K562 (cell line): ENCODE data around the gene C2CD4B.

Experiments
- NFATC3 ChIP-seq: fragments of 450-650 bp; IDR thresholded peaks from 2 replicates; pipeline ENCODE4 v1.6.1; 2017; ENCODE audit warnings: mild to moderate bottlenecking
- RBM22 ChIP-seq: fragments of 200-400 bp; formaldehyde crosslinking; IDR thresholded peaks from 2 replicates; pipeline ENCODE4 v1.6.1; 2018; ENCODE audit warnings: low read length, low read depth; ENCODE audit not compliant: poor library complexity, severe bottlenecking

DNA sequence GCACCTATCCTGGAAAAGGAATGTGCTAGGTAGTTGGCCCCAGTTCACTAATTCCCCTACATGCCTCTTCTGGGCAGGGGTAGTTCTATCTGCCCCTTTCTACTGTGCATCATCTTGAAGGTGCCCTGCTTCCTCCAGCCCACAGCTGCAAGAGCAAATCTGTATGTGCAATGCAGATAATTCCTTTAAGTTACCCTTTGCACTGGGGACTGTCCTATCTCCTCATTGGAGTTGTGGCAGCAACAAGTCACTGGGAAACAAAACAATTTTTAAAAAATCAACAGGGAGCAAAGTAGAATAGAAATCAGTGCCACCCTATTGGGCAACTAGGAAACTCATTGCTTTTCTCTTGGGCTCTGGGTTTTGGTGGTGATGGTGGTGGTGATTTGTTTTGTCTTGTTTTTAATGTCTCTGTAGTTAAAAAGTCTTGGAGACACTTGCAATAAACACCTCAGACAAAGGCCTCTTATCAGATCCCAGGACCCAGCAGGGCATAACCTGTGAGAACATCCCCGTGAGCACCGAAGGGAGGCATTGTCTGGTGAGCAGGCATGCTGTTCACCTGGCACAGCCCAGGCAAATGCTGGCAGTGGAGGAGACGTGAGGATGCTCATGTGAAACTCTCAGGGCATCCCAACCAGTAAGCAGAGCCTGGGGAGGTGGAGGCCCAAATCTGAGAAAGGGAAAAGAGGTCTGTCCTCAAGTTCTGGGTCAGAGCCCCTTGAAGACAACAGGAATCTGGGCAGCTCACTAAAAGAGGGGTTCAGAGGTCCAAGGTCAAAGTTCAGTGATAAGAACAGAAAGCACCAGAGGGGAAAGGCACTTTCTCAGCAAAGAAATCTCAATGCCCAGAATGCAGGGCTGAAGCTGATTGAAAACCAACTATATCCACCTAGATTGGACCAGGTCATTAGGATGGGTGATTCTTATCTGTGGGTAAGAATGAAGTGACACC, 27.9 kb downstream of the C2CD4B start:
- TF ChIP-seq RBM22, result no peak
- no peak for TF ChIP-seq NFATC3
